Endodermal cell (in vitro differentiated cells): ENCODE results near the gene PASK. TPM values are rescaled to one million over a fixed set of nuclear protein-coding genes. Genes with fewer than 3 reads are reported as not detected.

ENCODE experiments used
- DNase-seq: peaks from one replicate; pipeline ENCODE4 v3.0.0-alpha.2; 2017
- H3K27ac ChIP-seq: 2 replicates; pipeline ENCODE4 v1.5.1; 2013; ENCODE audit warnings: mild to moderate bottlenecking, low read depth, low read length, moderate library complexity
- H3K27me3 ChIP-seq: 2 replicates; pipeline ENCODE4 v1.6.1; 2013; ENCODE audit warnings: mild to moderate bottlenecking, low read length, moderate library complexity; ENCODE audit not compliant: insufficient read depth, control insufficient read depth, poor library complexity, severe bottlenecking
- H3K36me3 ChIP-seq: 2 replicates; pipeline ENCODE4 v1.7.0; 2013; ENCODE audit warnings: mild to moderate bottlenecking, low read length, moderate library complexity; ENCODE audit not compliant: control insufficient read depth, insufficient read depth
- H3K4me1 ChIP-seq: one replicate; pipeline ENCODE4 v1.7.0; 2013; ENCODE audit warnings: low read length; ENCODE audit not compliant: control insufficient read depth, insufficient read depth
- H3K4me3 ChIP-seq: 2 replicates; pipeline ENCODE4 v1.5.1; 2013; ENCODE audit warnings: mild to moderate bottlenecking, low read length, moderate library complexity
- H3K9ac ChIP-seq: 2 replicates; pipeline ENCODE4 v1.6.1; 2013; ENCODE audit warnings: mild to moderate bottlenecking, low read length, moderate library complexity; ENCODE audit not compliant: poor library complexity, severe bottlenecking; ENCODE audit errors: extremely low read depth
- H3K9me3 ChIP-seq: 2 replicates; pipeline ENCODE4 v1.6.1; 2013; ENCODE audit warnings: mild to moderate bottlenecking, low read length, moderate library complexity; ENCODE audit not compliant: control insufficient read depth
- H3K27ac Mint-ChIP-seq: 2 replicates; pipeline ENCODE4 v1.8.0; 2020; ENCODE audit warnings: mixed read lengths
- H3K27me3 Mint-ChIP-seq: 2 replicates; pipeline ENCODE4 v1.8.0; 2021; ENCODE audit warnings: mild to moderate bottlenecking, mixed read lengths; ENCODE audit not compliant: insufficient read depth
- H3K36me3 Mint-ChIP-seq: 2 replicates; pipeline ENCODE4 v1.8.0; 2020; ENCODE audit warnings: low read depth, mixed read lengths
- H3K4me1 Mint-ChIP-seq: 2 replicates; pipeline ENCODE4 v1.8.0; 2020; ENCODE audit warnings: mixed read lengths
- H3K4me3 Mint-ChIP-seq: 2 replicates; pipeline ENCODE4 v1.8.0; 2020; ENCODE audit warnings: mild to moderate bottlenecking, moderate library complexity, mixed read lengths
- H3K9me3 Mint-ChIP-seq: 2 replicates; pipeline ENCODE4 v1.8.0; 2020; ENCODE audit warnings: mild to moderate bottlenecking, mixed read lengths
- CTCF ChIP-seq: fragments of 200-600 bp; sonication (generic); conservative IDR thresholded peaks from 2 replicates; pipeline ENCODE4 v1.5.0; 2021; ENCODE audit warnings: antibody characterized with exemption, mild to moderate bottlenecking
- WGBS, 2 experiments: methylation state at CpG; one replicate each; pipeline versions ENCODE4 v1.1.5 to v1.1.7; 2013; ENCODE audit warnings: missing lambda C conversion rate in 2 of 2, mixed read lengths in 1 of 2; ENCODE audit not compliant: insufficient coverage in 1 of 2, insufficient read length in 1 of 2; 5-methylcytosine and 5-hydroxymethylcytosine counted together
- total RNA-seq, 2 donors: library from RNA; stranded (reverse); fragmentation: NEBNext Ultra II Directional in 1 of 2; extraction: Animal tissue kit (Norgen Biotek cat#: 25700) in 1 of 2; gene quantifications; 2 replicates in 1 of 2; 3 replicates in 1 of 2; pipeline ENCODE4 v1.2.1, GENCODE V29; 2021

Gene PASK
- total RNA-seq, 2 donors from 2014 or later, result 76.5 to 94.5 TPM

- no peak for TF ChIP-seq CTCF
- Mint-ChIP-seq H3K27ac (no peak overlapping the region), H3K36me3 (peaks cover 40% of the 10 kb centered on the region), H3K4me1 (no peaks in the 10 kb centered on the region), H3K4me3 (no peak overlapping the region), H3K27me3 (no peaks in the 10 kb centered on the region), H3K9me3 (peaks cover 6% of the 10 kb centered on the region)
- no peak overlapping the region for H3K4me3 ChIP-seq
- no peak overlapping the region for H3K27ac ChIP-seq
- H3K27me3 ChIP-seq, result no peaks in the 10 kb centered on the region
- DNase-seq, result no peak
- no peaks in the 10 kb centered on the region for H3K4me1 ChIP-seq
- H3K9ac ChIP-seq, result no peak overlapping the region
- whole genome bisulfite sequencing, 2 experiments, result 90 to 95% methylated on average over 24 to 32 of the region's 32 CpGs
- H3K36me3 ChIP-seq, result peaks cover 33% of the 10 kb centered on the region
- peaks cover 6% of the 10 kb centered on the region for H3K9me3 ChIP-seq
These were observed 32.4 kb downstream of the PASK start for GRCh38 chr2:241116606-241117560.

- Histone ChIP-seq H3K27ac (no peak overlapping the region), H3K9ac (no peak overlapping the region), H3K36me3 (peaks cover 19% of the 10 kb centered on the region), H3K27me3 (no peaks in the 10 kb centered on the region), H3K9me3 (no peaks in the 10 kb centered on the region), H3K4me1 (no peaks in the 10 kb centered on the region), H3K4me3 (no peak overlapping the region)
- no peaks in the 10 kb centered on the region for H3K4me1 Mint-ChIP-seq
- no peak overlapping the region for H3K27ac Mint-ChIP-seq
- DNase-seq, result no peak
- H3K9me3 Mint-ChIP-seq, result peaks cover under 1% of the 10 kb centered on the region
- H3K4me3 Mint-ChIP-seq, result no peak overlapping the region
- H3K27me3 Mint-ChIP-seq, result no peaks in the 10 kb centered on the region
- TF ChIP-seq CTCF, result no peak
- 92 to 95% methylated on average over 2 to 8 of the region's 8 CpGs for WGBS, 2 experiments
- peaks cover 32% of the 10 kb centered on the region for H3K36me3 Mint-ChIP-seq
These were observed 33.9 kb downstream of the PASK start for GRCh38 chr2:241115361-241115760.

DNA sequence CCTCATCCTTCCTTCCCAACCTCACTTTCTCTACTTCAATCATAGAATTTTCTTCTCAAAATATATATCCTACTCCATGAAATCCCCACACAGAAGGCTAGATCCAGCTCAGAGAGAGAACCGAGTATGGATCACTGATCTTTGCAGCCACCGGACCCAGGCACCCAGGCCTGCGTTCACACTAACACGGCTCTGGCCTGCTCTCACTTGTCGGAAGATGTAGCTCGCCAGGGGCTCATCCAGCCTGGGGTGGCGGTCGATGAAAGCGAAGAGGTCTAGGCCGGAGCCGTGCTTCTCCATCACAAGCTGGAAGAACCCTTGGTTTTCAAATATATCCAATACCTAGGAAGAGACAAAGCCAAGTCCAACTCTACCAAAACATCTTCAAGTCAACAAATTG, 34.4 kb downstream of the PASK start:
- WGBS, 2 experiments, result 95 to 96% methylated on average over 11 of the region's 11 CpGs
- no peak for TF ChIP-seq CTCF
- DNase-seq, result no peak

More for the DNA sequence above, 34.4 kb downstream of the PASK start:
- Mint-ChIP-seq H3K4me3 (no peak overlapping the region), H3K36me3 (peaks cover 30% of the 10 kb centered on the region), H3K4me1 (no peaks in the 10 kb centered on the region), H3K9me3 (no peaks in the 10 kb centered on the region), H3K27me3 (no peaks in the 10 kb centered on the region), H3K27ac (no peak overlapping the region)
- Histone ChIP-seq H3K9ac (no peak overlapping the region), H3K27ac (no peak overlapping the region), H3K4me3 (no peak overlapping the region), H3K27me3 (no peaks in the 10 kb centered on the region), H3K9me3 (no peaks in the 10 kb centered on the region), H3K4me1 (no peaks in the 10 kb centered on the region), H3K36me3 (peaks cover 19% of the 10 kb centered on the region)
